Activated T-cell treated with anti-CD3 and anti-CD28 coated beads for 4 hours (primary cell): ENCODE data around the gene BRD3.
"Not testable (repeated sequence)": the region's sequence is repeated elsewhere in the genome, so short reads cannot be mapped to it uniquely, and the experiment has no call there.

Source experiments
- DNase-seq: peaks from one replicate; pipeline ENCODE4 v3.0.0-alpha.2; 2020

Gene BRD3

DNA sequence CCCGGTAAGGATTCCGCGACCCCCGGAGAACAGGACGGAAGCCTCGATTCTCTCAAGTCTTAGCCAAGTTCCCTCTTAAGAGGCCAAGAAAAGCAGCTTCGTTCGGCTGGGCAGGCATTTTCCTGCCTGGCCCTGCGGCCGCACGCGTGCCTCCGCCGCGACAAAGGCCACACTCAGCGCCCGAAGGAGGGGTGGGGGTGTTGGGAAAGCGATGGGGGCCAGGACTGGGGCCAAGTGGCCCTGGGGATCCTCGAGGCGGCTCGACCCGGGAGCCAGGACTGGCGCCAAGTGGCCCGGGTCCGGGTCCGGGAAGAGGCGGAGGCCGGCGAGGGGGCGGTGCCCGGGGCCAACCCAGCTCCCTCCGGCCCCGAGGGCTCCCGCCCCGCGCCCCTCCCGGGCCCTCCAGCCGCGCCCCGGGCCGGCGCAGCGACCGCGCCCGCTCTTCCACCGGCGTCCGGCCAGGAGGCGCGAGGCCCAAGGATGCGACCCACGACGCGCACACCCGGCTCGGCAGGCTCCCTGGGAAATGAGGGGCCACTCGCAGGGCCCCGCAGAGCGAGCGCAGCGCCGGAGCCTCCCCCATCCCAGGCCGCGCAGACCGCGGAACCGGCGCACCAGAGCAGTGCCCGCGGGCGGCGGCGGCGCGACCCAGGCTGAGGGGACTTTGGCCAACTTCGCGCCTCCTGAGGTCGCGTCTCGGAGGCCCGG is 76.5 kb downstream of the BRD3 start:
- DNase-seq: no peak

DNA sequence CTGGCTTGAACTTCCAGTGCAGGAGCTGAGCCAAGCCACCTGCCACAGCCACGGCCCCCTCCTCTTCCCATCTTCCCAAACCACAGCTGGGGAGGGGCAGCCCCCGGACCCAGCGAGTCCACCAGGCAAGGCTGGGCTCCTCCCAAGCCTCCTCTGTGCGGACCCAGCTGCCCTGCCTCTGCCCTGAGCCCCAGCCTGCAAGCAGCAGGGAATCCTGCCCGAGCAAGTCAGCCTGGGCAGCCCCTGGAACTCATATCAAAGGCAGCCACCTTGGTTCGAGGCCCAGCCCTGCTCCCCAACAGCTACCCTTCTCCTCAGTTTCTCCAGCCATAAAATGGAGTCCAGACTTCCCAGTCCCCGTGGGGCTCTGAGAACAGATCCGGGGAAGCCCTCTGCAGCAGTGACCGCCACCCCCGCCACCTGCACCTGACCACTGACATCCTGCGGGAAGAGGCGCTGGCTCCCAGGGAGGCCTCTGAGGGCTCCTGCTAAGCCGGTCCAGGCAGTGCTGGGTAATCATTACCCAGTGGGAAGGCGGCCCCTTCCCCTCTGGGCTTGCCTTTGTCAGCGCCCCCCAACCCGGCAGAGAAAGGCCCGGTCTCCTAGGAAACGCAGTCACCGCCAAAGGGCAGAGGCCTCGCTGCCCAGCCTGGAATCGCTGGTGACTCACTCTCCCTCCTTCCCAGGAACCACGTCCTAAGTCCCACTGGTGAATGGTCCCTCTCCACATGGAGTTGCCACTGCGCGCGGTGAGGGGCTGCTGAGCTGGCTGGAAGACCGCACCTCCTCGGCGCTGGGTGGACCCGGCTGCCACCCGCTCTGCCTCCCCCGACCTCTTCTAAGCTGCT is 77.2 kb downstream of the BRD3 start:
- DNase-seq: no peak

DNA sequence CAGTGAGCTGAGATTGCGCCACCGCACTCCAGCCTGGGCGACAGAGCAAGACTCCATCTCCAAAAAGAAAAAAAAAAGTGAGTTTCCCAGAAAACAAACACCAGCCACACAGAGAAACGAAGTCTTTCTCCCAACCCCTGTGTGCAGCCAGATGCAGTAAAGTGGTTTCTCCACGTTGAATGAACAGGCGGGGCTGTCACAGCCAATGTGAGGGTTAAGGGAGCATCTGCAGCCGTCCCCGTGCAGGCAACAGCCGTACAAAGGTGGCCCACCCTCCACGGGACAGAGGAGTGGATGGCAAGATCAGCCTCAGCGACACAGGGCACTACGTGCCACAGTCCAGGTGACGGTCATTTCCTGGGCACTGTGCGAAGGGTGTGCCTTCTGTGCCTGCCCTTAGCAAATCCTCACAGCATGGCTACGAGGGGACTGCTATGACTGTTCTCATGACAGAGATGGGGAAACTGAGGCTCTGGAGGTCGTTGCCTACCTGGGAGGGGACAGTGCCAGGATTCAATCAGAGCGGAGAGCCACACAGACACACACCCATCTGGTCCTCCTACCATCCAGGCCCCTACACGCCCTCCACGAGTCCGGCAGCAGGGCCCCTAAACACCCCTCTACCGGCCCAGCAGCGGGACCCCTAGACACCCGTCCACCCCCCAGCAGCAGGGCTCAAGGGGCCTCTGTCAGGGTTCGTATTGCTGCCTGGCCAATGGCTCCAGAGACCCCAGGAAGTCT is 78.0 kb downstream of the BRD3 start:
- DNase-seq: no peak

DNA sequence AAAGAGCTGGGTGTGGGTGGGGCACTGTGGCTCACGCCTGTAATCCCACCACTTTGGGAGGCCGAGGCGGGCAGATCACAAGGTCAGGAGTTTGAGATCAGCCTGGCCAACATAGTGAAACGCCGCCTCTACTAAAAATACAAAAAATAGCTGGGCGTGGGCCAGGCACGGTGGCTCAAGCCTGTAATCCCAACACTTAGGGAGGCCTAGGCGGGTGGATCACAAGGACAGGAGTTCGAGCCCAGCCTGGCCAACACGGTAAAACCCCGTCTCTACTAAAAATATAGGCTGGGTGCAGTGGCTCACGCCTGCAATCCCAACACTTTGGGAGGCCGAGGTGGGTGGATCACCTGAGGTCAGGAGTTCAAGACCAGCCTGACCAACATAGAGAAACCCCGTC is 79.1 kb downstream of the BRD3 start:
- not testable (repeated sequence) for DNase-seq

DNA sequence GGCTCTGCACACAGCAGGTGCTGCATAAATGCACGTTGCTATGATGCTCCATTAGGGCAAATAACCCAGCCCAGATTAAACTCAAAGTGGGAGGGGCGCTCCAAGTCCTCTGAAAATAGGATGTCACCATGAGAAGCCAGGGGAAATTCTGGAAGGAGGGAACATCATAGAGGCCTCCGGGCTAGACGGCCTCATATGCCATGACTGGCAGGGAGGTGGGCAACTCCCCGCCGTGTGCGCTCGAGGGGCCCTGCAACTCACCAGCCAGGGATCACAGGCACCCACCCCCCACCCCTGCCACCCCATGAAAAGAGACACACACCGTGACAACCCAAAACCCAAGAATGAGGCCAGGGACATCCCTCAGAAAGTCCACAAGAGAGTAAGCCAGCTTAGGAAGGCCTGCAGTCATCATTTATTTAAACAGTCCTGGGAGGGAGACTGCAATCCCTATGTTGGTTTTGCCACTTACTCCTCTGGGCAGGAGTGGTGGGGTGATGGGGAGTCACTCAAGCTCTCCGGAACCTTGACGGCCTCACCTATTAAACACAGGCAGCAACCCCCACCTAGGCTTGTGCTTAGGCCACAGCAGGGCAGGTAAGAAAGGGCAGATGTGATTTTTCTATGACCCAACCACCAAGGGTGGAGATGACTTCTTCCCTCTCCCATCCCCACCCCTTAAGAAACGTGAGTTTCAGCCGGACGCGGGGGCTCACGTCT is 79.7 kb downstream of the BRD3 start:
- no peak for DNase-seq

DNA sequence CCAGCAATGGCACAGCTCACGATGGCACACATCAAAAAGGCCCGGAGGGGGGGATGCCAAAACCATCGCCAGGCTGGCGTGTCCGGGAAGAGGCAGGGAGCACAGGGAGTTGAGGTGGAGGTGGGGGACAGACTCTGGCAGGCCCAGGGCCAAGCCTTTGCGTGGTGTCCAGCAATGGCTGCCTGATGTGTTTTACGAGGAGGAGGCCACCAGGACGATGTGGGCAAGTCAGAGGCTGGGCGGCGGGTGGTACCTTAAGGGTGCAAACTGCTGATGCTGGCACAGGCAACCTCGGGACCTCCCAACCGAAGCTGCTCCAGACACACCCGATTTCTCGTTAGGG is 80.4 kb downstream of the BRD3 start:
- no peak for DNase-seq

DNA sequence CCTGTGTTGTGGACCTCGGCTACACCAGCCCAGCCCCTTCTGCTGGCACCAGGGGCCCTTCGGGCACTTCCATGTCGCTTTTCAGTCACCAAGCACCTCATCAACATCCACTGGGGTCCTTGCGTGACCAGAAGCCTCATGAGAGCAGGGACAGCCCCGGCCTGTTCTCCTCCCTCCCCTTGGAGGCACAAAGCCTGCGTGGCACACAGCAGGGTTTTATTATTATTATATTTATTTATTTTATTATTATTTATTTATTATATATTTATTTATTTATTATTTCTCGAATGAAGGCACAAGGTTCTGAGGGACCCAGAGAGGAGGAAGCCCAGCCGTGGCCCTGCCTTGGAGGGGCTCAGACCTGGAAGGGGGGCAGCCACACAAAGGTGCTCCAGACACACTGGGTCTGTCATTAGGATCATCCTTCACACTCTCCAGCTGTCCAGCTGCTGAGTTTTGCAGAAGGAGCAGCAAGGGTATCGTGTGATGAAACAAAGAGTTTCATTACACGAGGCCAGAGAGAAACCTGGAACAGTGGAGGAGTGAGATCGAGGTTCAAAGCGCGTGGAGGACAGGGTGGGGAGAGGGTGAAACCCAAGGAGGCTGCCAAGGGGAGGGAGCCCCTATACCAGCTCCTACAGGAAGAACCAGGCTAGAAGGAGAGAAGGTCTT is 80.9 kb downstream of the BRD3 start:
- no peak for DNase-seq

DNA sequence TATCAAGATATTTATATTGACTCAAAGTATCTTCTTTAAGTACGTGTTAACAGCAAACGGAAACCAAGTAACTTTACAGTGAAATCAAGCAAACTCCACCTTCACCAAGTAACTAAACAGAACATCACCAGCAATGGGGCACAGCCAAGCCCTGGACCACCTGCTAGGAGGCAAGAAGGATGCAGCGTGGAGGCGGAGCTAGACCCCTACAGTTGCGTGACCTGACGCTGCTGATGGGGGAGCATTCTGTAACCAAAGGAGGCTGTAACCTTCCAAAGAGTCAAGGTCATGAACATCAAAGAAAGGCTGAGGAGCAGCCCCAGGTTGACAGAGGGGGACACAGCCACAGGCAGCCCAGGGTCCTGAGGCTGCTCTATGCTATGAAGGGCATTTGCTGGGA is 81.8 kb downstream of the BRD3 start:
- no peak for DNase-seq

DNA sequence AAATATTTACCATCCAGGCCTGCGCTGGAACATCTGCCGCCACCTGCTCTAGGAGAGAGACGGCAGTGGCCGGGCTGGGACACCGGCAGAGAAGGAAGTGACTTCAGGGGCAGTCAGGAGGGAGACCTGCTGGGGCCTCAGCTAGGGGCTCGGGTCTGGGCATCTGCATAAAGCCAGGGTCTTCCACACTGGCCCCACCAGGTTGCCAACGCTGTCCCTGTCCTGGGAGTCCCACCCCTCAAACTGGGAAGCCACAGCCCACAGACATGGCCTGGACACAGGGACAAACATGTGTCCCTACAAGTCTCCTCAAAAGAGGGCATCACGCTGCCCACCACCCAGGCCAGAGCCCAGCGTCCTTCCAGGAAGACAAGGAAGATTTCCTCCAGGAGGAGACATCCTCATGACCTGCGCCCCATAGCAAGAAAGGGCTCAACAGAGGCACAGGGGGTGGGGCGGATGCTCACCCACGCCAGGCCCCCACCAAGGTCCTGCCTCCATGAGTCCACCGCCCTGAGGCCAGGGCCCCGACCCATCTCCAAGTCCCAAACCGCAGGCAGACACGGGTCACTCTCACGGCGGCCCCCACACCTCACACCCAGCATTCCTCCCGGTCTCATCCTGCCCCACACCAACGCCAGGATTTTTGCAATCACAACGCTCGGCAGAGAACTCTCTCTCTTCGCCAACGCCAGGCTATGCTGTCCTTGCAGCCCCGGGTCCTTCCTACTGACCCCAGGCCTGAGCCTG is 84.7 kb downstream of the BRD3 start:
- DNase-seq: no peak

DNA sequence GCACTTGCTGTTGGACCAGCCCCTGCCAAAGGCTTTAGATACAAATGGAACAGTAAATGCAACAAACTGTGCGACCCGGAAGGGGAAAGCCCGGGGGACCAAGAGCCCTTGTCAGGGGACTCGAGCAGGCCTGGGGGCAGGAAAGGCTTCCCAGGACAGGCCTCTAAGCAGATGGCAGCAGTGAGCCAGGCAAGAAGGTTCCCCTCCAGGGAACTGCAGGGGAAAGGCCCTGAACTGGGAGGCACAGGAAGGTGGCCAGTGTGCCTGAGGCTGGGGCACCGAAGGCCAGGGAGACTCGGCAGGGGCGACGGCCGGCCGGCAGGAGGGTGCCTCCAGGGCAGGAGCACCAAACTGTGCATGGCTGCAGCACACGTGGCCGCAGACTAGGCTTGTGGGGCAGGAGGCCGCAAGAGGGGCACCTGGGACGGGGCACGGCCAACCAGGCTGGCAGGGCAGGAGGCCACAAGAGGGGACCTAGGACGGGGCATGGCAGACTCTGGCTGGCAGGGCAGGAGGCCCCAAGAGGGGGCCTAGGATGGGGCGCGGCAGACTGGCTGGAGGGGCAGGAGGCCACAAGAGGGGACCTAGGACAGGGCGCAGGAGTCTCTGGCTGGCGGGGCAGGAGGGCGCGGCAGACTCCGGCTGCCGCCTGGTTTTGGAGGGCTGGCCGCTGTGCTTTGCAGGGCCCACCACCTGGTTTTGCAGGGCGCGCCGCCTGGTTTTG is 85.7 kb downstream of the BRD3 start:
- no peak for DNase-seq

DNA sequence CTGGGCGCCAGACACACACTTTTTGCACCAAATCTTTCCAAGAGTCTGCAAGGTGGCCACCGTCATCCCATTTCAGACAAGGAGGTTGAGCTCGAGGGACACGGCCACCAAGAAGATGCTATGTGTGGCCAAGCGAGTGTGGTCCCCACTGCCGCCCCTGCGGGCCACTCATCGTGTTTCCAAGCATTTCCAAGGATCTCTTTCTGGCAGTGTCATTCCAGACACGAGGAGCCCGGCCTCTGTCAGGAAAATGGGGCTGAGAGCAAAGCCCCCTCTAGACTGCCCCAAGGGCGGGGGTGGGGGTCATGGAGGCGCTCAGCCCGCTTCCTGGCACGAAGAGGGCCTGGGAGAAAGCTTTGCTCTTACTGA is 86.3 kb downstream of the BRD3 start:
- no peak for DNase-seq

DNA sequence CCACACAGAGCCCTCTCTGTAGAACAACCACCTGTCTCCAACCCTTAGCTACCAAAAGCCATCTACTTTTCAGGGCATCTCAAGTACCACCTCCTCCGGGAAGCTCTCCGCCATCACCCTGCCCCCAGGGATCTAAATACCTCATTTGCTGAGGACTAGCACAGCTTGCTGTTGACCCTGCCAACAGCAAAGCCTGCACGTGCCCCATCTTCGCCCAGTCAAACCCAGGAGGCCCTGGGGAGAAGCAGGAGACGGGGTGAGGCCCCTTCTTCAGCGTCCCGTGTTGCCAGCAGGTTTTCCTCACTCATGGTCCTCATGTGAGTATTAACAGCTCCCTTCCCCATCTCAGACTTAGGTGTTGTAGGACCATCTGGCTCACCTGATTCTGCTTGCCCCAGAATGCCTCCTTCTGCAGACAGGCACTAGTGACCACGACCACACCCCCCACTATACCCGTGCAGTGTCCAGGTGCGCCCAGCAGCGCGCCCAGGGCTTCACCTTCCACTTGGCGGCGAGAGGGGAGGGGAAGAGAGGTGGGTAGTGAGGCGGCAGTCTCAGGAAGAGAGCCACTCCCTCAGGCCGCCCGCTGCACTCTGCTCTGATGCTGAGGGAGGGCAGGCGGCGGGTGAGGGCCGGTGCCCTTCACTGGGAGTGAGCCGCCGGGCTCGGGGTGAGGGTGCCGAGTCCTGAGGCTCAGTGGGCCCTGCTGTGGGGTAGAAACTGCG is 86.8 kb downstream of the BRD3 start:
- DNase-seq: no peak
